ENCODE results near the gene TOR1AIP2.

The TOR1AIP2 gene

GRCh38 chr1:179808503-179808902 lies 69.1 kb downstream of the TOR1AIP2 start:
- no peak overlapping the region for H3K9ac ChIP-seq (ENCODE audit: low read length)
- no peak overlapping the region for H3K27ac ChIP-seq (ENCODE audit: low read length)
- H3K4me2 ChIP-seq (ENCODE audit: low read length) = 0 out of 2 replicates have a peak overlapping the region, but pooled peaks have one; percentile 7
- H4K20me1 ChIP-seq (ENCODE audit: insufficient read depth, low read length) = no peaks in the 10 kb centered on the region
- H3K4me3 ChIP-seq (ENCODE audit: low read length) = no peak overlapping the region
- H3K4me1 ChIP-seq (ENCODE audit: low read length) = peaks cover 9% of the 10 kb centered on the region
- no peaks in the 10 kb centered on the region for H3K9me3 ChIP-seq (ENCODE audit: insufficient read depth, low read length)
- TF ChIP-seq CTCF (IDR thresholded peaks at IDR 0.05; ENCODE audit: low read depth, low read length) (no peak), EZH2phosphoT487 (IDR thresholded peaks at IDR 0.05; ENCODE audit: low read depth) (no peak)
- peaks cover 21% of the 10 kb centered on the region for H3K27me3 ChIP-seq (ENCODE audit: low read depth, low read length)
- H3K79me2 ChIP-seq (ENCODE audit: low read length) = no peaks in the 10 kb centered on the region
- H2AFZ ChIP-seq (ENCODE audit: low read depth, low read length) = no peak overlapping the region
- no peaks in the 10 kb centered on the region for H3K36me3 ChIP-seq (replicated peaks; ENCODE audit: low read depth, low read length)

GRCh38 chr1:179807691-179808485 lies 69.7 kb downstream of the TOR1AIP2 start:
- Histone ChIP-seq H3K27me3 (ENCODE audit: low read depth, low read length) (peaks cover 18% of the 10 kb centered on the region), H3K27ac (ENCODE audit: low read length) (no peak overlapping the region), H3K79me2 (ENCODE audit: low read length) (no peaks in the 10 kb centered on the region), H3K4me2 (ENCODE audit: low read length) (0 out of 2 replicates have a peak overlapping the region, but pooled peaks have one; percentile 7), H3K36me3 (replicated peaks; ENCODE audit: low read depth, low read length) (no peaks in the 10 kb centered on the region), H3K9me3 (ENCODE audit: insufficient read depth, low read length) (no peaks in the 10 kb centered on the region), H3K4me3 (ENCODE audit: low read length) (no peak overlapping the region), H3K4me1 (ENCODE audit: low read length) (peaks cover 9% of the 10 kb centered on the region), H2AFZ (ENCODE audit: low read depth, low read length) (no peak overlapping the region), H4K20me1 (ENCODE audit: insufficient read depth, low read length) (no peaks in the 10 kb centered on the region), H3K9ac (ENCODE audit: low read length) (no peak overlapping the region)
- no peak for TF ChIP-seq CTCF (IDR thresholded peaks at IDR 0.05; ENCODE audit: low read depth, low read length)
- no peak for TF ChIP-seq EZH2phosphoT487 (IDR thresholded peaks at IDR 0.05; ENCODE audit: low read depth)

- H3K9me3 ChIP-seq (ENCODE audit: insufficient read depth, low read length) = no peaks in the 10 kb centered on the region
- H3K27me3 ChIP-seq (ENCODE audit: low read depth, low read length) = peaks cover 18% of the 10 kb centered on the region
- H3K79me2 ChIP-seq (ENCODE audit: low read length) = no peaks in the 10 kb centered on the region
- H3K4me2 ChIP-seq (ENCODE audit: low read length) = no peak overlapping the region
- H3K36me3 ChIP-seq (replicated peaks; ENCODE audit: low read depth, low read length) = no peaks in the 10 kb centered on the region
- H3K27ac ChIP-seq (ENCODE audit: low read length) = no peak overlapping the region
- no peak overlapping the region for H2AFZ ChIP-seq (ENCODE audit: low read depth, low read length)
- TF ChIP-seq CTCF (IDR thresholded peaks at IDR 0.05; ENCODE audit: low read depth, low read length) = no peak
- no peak for TF ChIP-seq EZH2phosphoT487 (IDR thresholded peaks at IDR 0.05; ENCODE audit: low read depth)
- no peak overlapping the region for H3K9ac ChIP-seq (ENCODE audit: low read length)
- H3K4me1 ChIP-seq (ENCODE audit: low read length) = peaks cover 9% of the 10 kb centered on the region
- H4K20me1 ChIP-seq (ENCODE audit: insufficient read depth, low read length) = no peaks in the 10 kb centered on the region
- H3K4me3 ChIP-seq (ENCODE audit: low read length) = no peak overlapping the region
Measured at GRCh38 chr1:179807291-179807690, 70.3 kb downstream of the TOR1AIP2 start.

GRCh38 chr1:179806333-179806732 lies 71.3 kb downstream of the TOR1AIP2 start:
- Histone ChIP-seq H3K4me3 (ENCODE audit: low read length) (no peak overlapping the region), H3K4me1 (ENCODE audit: low read length) (peaks cover 14% of the 10 kb centered on the region), H3K36me3 (replicated peaks; ENCODE audit: low read depth, low read length) (no peaks in the 10 kb centered on the region), H3K27me3 (ENCODE audit: low read depth, low read length) (peaks cover 9% of the 10 kb centered on the region), H3K79me2 (ENCODE audit: low read length) (no peaks in the 10 kb centered on the region), H3K9me3 (ENCODE audit: insufficient read depth, low read length) (no peaks in the 10 kb centered on the region), H3K27ac (ENCODE audit: low read length) (no peak overlapping the region), H3K9ac (ENCODE audit: low read length) (no peak overlapping the region), H3K4me2 (ENCODE audit: low read length) (no peak overlapping the region), H2AFZ (ENCODE audit: low read depth, low read length) (no peak overlapping the region), H4K20me1 (ENCODE audit: insufficient read depth, low read length) (no peaks in the 10 kb centered on the region)
- TF ChIP-seq EZH2phosphoT487 (IDR thresholded peaks at IDR 0.05; ENCODE audit: low read depth) = no peak
- TF ChIP-seq CTCF (IDR thresholded peaks at IDR 0.05; ENCODE audit: low read depth, low read length) = no peak
